Testis (tissue), 2 donors: ENCODE results near the gene TEX54.

Experiments used
- POLR2A ChIP-seq: fragments of 450-650 bp; IDR thresholded peaks from one replicate; pipeline ENCODE4 v1.6.1; 2017; ENCODE audit warnings: antibody characterized with exemption, mild to moderate bottlenecking, moderate library complexity
- TF ChIP-seq, protein P1 (sequence below), 3 experiments: fragments of 450-650 bp in 2 of 3; fragments of 200-600 bp in 1 of 3; sonication (generic) in 1 of 3; IDR thresholded peaks; one replicate each; pipeline ENCODE4 v1.5.1; 2016 to 2019; ENCODE audit warnings: antibody characterized with exemption in 3 of 3, mild to moderate bottlenecking in 2 of 3, moderate library complexity in 1 of 3

DNA sequence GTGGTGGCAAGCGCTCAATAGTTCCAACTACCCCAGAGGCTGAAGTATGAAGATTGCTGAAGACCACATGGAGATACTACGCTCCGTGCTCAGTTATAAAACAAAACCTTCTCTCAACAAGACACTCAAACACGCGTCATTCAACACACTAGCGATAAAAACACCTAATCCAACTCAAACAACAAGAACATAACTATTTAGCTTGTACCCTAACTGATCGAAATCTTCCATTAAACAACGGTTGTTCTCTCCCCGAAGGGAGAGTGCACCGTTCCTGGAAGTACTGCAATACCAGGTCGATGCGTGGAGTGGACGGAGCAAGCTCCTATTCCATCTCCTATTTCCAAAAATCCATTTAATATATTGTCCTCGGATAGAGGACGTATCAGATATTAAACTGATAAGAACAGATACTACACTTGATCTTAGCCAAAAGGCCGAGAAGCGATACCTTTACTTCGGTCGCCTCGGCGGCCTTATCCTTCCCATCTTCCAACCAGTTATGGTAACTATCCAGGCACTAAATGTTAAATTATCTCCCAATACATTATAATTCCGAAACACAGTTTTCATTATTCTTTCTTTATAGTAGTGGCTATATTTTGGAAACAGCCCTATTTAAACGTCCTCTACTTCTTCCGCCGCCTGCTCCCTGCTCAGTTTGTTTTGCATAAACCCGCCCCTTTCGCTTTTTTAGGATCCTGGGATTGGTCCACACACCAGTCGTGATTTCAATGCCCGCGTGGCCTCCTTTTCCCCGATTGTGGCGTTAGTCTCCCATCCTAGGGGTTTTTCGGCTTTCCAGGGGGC is 8.9 kb upstream of the TEX54 start:
- TF ChIP-seq, protein P1, sequence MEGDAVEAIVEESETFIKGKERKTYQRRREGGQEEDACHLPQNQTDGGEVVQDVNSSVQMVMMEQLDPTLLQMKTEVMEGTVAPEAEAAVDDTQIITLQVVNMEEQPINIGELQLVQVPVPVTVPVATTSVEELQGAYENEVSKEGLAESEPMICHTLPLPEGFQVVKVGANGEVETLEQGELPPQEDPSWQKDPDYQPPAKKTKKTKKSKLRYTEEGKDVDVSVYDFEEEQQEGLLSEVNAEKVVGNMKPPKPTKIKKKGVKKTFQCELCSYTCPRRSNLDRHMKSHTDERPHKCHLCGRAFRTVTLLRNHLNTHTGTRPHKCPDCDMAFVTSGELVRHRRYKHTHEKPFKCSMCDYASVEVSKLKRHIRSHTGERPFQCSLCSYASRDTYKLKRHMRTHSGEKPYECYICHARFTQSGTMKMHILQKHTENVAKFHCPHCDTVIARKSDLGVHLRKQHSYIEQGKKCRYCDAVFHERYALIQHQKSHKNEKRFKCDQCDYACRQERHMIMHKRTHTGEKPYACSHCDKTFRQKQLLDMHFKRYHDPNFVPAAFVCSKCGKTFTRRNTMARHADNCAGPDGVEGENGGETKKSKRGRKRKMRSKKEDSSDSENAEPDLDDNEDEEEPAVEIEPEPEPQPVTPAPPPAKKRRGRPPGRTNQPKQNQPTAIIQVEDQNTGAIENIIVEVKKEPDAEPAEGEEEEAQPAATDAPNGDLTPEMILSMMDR (IDR thresholded peaks at IDR 0.05) = no peak
- peak; percentile 93 for TF ChIP-seq POLR2A
